Esophagus muscularis mucosa (tissue), 3 donors: Measurements from ENCODE around the gene EMP1.

Source experiments
- CTCF ChIP-seq, 3 experiments: fragments of 200-600 bp in 2 of 3; fragments of 450-650 bp in 1 of 3; sonication (generic) in 2 of 3; IDR thresholded peaks; one replicate each; pipeline ENCODE4 v1.5.1; 2017 to 2019; ENCODE audit warnings: antibody characterized with exemption in 3 of 3, mild to moderate bottlenecking in 2 of 3, moderate library complexity in 1 of 3
- POLR2AphosphoS5 ChIP-seq, 2 donors: sonication (generic); formaldehyde crosslinking; IDR thresholded peaks; one replicate each; pipeline ENCODE4 v1.6.1; 2017; ENCODE audit warnings: antibody characterized with exemption in 2 of 2

- no peak for TF ChIP-seq POLR2AphosphoS5 (IDR thresholded peaks at IDR 0.05)
- TF ChIP-seq CTCF (IDR thresholded peaks at IDR 0.05): no peak
Measured at GRCh38 chr12:13252616-13253015, 56.1 kb downstream of the EMP1 start.
